ENCODE data around the gene SH3BP4. TPM values are rescaled to one million over a fixed set of nuclear protein-coding genes. Genes with fewer than 3 reads are reported as not detected.

SH3BP4 gene
- total and polyA plus RNA-seq, 2 donors (not counting 1 experiment from before 2014, with no cell fraction given), result 1.00 to 1.3 TPM

DNA sequence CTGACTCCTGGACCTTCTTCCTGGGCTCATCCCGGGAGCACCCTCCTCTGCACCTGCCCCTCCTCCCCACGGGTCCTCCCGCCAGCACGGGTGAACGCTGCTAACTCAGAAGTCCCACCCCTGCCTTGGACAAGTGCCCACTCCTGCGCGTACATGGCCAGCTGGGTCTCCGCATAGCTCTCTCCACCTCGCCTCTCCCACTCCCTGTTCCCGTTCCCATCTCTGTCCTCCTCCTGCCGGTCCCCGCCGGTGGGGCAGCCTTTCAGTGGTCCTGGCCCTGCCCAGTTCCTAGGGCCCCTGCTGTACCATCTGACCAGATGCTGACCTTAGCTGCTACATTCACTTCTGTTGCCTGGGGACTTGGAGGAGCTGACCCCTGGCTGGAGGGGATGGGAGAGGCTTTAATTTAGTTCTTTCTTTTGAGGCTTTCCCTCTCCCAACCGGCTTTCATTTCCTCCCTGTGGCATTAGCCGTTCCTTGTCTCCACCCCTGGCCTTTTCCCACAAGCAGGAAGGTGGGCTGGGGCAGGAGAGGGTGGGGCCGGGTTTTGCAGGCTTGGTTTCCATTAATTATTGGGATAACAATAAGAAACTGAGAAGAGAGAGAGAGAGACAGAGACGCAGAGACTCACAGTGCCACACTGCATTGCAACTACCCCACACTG lies 136.1 kb downstream of the SH3BP4 start:
- H3K27ac Mint-ChIP-seq, result no peak overlapping the region
- H3K27me3 Mint-ChIP-seq, result peaks cover 39% of the 10 kb centered on the region
- H3K4me1 ChIP-seq (ENCODE audit: control insufficient read depth in 2 of 2, insufficient read depth in 2 of 2, low read length in 2 of 2), result no peaks in the 10 kb centered on the region
- no peaks in the 10 kb centered on the region for H3K36me3 ChIP-seq (replicated peaks in 1 of 2; ENCODE audit: control extremely low read depth in 1 of 2, control insufficient read depth in 1 of 2, extremely low read depth in 1 of 2, insufficient read depth in 2 of 2, low read length in 1 of 2)
- ChIA-PET CTCF (no interaction called here), POLR2A (no interaction called here)
- no peak overlapping the region for H3K9ac ChIP-seq (ENCODE audit: low read length)
- H2AFZ ChIP-seq (ENCODE audit: insufficient read depth, low read depth, low read length, poor library complexity, severe bottlenecking), result no peak overlapping the region
- no peak overlapping the region for H3K4me3 ChIP-seq (ENCODE audit: control extremely low read depth in 1 of 5, extremely low read depth in 1 of 5, insufficient read depth in 1 of 5, low read depth in 2 of 5, low read length in 4 of 5)
- H3K9me3 Mint-ChIP-seq (ENCODE audit: insufficient read depth), result no peaks in the 10 kb centered on the region
- H3K9me3 ChIP-seq (ENCODE audit: control extremely low read depth in 1 of 3, control insufficient read depth in 2 of 3, insufficient read depth in 1 of 3, low read length in 2 of 3), result peaks cover 0 to 4% (median 0%) of the 10 kb centered on the region in 3 donors
- no peak overlapping the region for H3K4me3 Mint-ChIP-seq
- peaks cover 0 to 16% (median 0%) of the 10 kb centered on the region in 4 experiments for H3K27me3 ChIP-seq (replicated peaks in 1 of 4; ENCODE audit: control extremely low read depth in 1 of 4, control insufficient read depth in 3 of 4, insufficient read depth in 4 of 4, low read length in 3 of 4)
- WGBS (ENCODE audit: insufficient coverage), result 87% methylated on average over 12 of the region's 17 CpGs
- H3K4me2 ChIP-seq (replicated peaks; ENCODE audit: low read depth, low read length, poor library complexity, severe bottlenecking), result no peak overlapping the region
- no peaks in the 10 kb centered on the region for H4K20me1 ChIP-seq (ENCODE audit: control insufficient read depth, insufficient read depth, low read length, poor library complexity, severe bottlenecking)
- H3K4me1 Mint-ChIP-seq, result no peaks in the 10 kb centered on the region
- intact Hi-C loops (cut with micrococcal nuclease), result no loop called here
- no peak for DNase-seq
- no peak for ATAC-seq (ENCODE audit: low read depth)
- TF ChIP-seq, protein P1, sequence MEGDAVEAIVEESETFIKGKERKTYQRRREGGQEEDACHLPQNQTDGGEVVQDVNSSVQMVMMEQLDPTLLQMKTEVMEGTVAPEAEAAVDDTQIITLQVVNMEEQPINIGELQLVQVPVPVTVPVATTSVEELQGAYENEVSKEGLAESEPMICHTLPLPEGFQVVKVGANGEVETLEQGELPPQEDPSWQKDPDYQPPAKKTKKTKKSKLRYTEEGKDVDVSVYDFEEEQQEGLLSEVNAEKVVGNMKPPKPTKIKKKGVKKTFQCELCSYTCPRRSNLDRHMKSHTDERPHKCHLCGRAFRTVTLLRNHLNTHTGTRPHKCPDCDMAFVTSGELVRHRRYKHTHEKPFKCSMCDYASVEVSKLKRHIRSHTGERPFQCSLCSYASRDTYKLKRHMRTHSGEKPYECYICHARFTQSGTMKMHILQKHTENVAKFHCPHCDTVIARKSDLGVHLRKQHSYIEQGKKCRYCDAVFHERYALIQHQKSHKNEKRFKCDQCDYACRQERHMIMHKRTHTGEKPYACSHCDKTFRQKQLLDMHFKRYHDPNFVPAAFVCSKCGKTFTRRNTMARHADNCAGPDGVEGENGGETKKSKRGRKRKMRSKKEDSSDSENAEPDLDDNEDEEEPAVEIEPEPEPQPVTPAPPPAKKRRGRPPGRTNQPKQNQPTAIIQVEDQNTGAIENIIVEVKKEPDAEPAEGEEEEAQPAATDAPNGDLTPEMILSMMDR (IDR thresholded peaks at IDR 0.05), result no peak
- TF ChIP-seq EZH2 (IDR thresholded peaks at IDR 0.05; ENCODE audit: borderline replicate concordance, insufficient read depth, low read depth, low read length, poor library complexity, severe bottlenecking), result no peak
- no peak overlapping the region for H3K27ac ChIP-seq (ENCODE audit: low read length in 2 of 2)
- H3K79me2 ChIP-seq (ENCODE audit: control insufficient read depth, insufficient read depth, low read length), result no peaks in the 10 kb centered on the region

DNA sequence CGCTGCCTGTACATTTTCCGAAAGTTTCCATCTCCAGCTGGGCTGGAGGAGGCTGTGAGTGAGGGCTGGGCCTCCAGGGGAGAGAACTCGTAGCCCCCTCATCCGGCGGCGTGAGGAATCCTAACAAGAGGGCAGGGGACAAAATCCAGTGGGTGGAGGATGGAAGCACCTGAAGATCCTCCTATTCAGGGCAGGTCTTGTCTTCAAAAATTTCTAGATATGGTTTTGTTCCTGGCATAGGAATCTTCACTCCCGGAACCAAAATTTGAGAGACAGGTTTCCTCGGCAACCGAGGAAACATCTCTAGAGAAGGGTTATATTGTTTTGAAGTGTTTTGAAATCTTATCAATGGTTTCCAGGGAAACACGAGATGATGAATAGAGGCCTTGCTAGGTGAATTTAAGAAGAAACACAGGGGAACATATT lies 136.7 kb downstream of the SH3BP4 start:
- POLR2A ChIA-PET, result no interaction called here
- H3K9ac ChIP-seq (ENCODE audit: low read length), result no peak overlapping the region
- peaks cover 0 to 4% (median 0%) of the 10 kb centered on the region in 3 donors for H3K9me3 ChIP-seq (ENCODE audit: control extremely low read depth in 1 of 3, control insufficient read depth in 2 of 3, insufficient read depth in 1 of 3, low read length in 2 of 3)
- TF ChIP-seq EZH2 (IDR thresholded peaks at IDR 0.05; ENCODE audit: borderline replicate concordance, insufficient read depth, low read depth, low read length, poor library complexity, severe bottlenecking), result no peak
- TF ChIP-seq, protein P1 (IDR thresholded peaks at IDR 0.05), result no peak
- no peaks in the 10 kb centered on the region for H3K79me2 ChIP-seq (ENCODE audit: control insufficient read depth, insufficient read depth, low read length)
- 87% methylated on average over 7 of the region's 10 CpGs for WGBS (ENCODE audit: insufficient coverage)
- no peaks in the 10 kb centered on the region for H3K4me1 Mint-ChIP-seq
- intact Hi-C loops (cut with micrococcal nuclease), result no loop called here
- no peak overlapping the region for H3K27ac ChIP-seq (ENCODE audit: low read length in 2 of 2)
- peaks cover 43% of the 10 kb centered on the region for H3K27me3 Mint-ChIP-seq
- H3K27me3 ChIP-seq (replicated peaks in 1 of 4; ENCODE audit: control extremely low read depth in 1 of 4, control insufficient read depth in 3 of 4, insufficient read depth in 4 of 4, low read length in 3 of 4), result peaks cover 0 to 12% (median 0%) of the 10 kb centered on the region in 4 experiments
- ATAC-seq (ENCODE audit: low read depth) (no peak), DNase-seq (no peak)
- no peak overlapping the region for H2AFZ ChIP-seq (ENCODE audit: insufficient read depth, low read depth, low read length, poor library complexity, severe bottlenecking)
- H3K4me3 ChIP-seq (ENCODE audit: control extremely low read depth in 1 of 5, extremely low read depth in 1 of 5, insufficient read depth in 1 of 5, low read depth in 2 of 5, low read length in 4 of 5), result no peak overlapping the region
- H3K4me2 ChIP-seq (replicated peaks; ENCODE audit: low read depth, low read length, poor library complexity, severe bottlenecking), result no peak overlapping the region
- H3K27ac Mint-ChIP-seq, result no peak overlapping the region
- H3K4me3 Mint-ChIP-seq, result no peak overlapping the region
- no peaks in the 10 kb centered on the region for H3K4me1 ChIP-seq (ENCODE audit: control insufficient read depth in 2 of 2, insufficient read depth in 2 of 2, low read length in 2 of 2)
- no peaks in the 10 kb centered on the region for H3K36me3 ChIP-seq (replicated peaks in 1 of 2; ENCODE audit: control extremely low read depth in 1 of 2, control insufficient read depth in 1 of 2, extremely low read depth in 1 of 2, insufficient read depth in 2 of 2, low read length in 1 of 2)
- CTCF ChIA-PET, result interaction anchor here (1.1 kb wide), 1 partner anchor 19 kb away, joined by 4 read pairs; no protein-coding TSS in a partner anchor
- no peaks in the 10 kb centered on the region for H3K9me3 Mint-ChIP-seq (ENCODE audit: insufficient read depth)
- H4K20me1 ChIP-seq (ENCODE audit: control insufficient read depth, insufficient read depth, low read length, poor library complexity, severe bottlenecking), result no peaks in the 10 kb centered on the region
